A673 (cell line): ENCODE results near the gene SUMF1.

Experiments
- EZH2 ChIP-seq: fragments of 200-600 bp; sonication (generic); IDR thresholded peaks from 2 replicates; pipeline ENCODE4 v1.6.1; 2017; ENCODE audit warnings: borderline replicate concordance, low read depth, mild to moderate bottlenecking, mixed read lengths, antibody characterized with exemption, low read length; ENCODE audit not compliant: poor library complexity, severe bottlenecking
- TF ChIP-seq, protein P1 (sequence below): fragments of 300-800, 200-600 bp; sonication (generic); conservative IDR thresholded peaks from 2 replicates; pipeline ENCODE4 v1.5.1; 2017; ENCODE audit warnings: low read depth, mild to moderate bottlenecking, antibody characterized with exemption, low read length, moderate library complexity, mixed read lengths

DNA sequence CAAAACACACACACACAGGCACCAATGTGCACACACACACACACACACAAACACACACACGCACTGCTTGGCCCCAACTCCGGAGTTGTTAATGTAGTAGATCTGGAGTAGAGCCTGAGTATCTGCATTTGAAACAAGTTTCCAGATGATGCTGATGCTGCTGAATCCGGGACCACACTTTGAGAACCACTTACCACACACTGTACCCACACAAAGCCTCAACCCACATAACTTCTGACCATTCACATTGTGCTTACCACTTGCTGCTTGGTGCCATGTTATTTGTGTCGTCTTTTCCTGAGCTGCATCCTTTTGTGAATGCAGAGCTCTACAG lies 127.0 kb downstream of the SUMF1 start:
- TF ChIP-seq, protein P1, sequence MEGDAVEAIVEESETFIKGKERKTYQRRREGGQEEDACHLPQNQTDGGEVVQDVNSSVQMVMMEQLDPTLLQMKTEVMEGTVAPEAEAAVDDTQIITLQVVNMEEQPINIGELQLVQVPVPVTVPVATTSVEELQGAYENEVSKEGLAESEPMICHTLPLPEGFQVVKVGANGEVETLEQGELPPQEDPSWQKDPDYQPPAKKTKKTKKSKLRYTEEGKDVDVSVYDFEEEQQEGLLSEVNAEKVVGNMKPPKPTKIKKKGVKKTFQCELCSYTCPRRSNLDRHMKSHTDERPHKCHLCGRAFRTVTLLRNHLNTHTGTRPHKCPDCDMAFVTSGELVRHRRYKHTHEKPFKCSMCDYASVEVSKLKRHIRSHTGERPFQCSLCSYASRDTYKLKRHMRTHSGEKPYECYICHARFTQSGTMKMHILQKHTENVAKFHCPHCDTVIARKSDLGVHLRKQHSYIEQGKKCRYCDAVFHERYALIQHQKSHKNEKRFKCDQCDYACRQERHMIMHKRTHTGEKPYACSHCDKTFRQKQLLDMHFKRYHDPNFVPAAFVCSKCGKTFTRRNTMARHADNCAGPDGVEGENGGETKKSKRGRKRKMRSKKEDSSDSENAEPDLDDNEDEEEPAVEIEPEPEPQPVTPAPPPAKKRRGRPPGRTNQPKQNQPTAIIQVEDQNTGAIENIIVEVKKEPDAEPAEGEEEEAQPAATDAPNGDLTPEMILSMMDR = no peak
- TF ChIP-seq EZH2 = no peak
